ENCODE results near the gene BDH1. TPM values are rescaled to one million over a fixed set of nuclear protein-coding genes. Genes with fewer than 3 reads are reported as not detected.
A peak's percentile ranks its signal among the peaks of the same experiment; 100 is the strongest.

BDH1 gene
- total RNA-seq, 4 donors from 2014 or later, result 127 to 258 (median 197) TPM

GRCh38 chr3:197522881-197523441, 32.8 kb downstream of the BDH1 start:
- intact Hi-C loops (cut with DNase I; ENCODE audit: low total_unique reads), result no loop called here
- Histone ChIP-seq H3K36me3 (no peaks in the 10 kb centered on the region), H3K9me3 (no peaks in the 10 kb centered on the region), H3K27me3 (no peaks in the 10 kb centered on the region), H3K4me1 (peaks cover 20 to 36% (median 29%) of the 10 kb centered on the region in 4 donors), H3K4me3 (no peak overlapping the region), H3K27ac (peak overlapping the region; percentile 85 to 92 (median 86))
- 86 to 100% methylated on average over 1 to 5 of the region's 5 CpGs for WGBS, 2 donors (ENCODE audit: low coverage in 1 of 2)
- DNase-seq, result no peak
- no peak for TF ChIP-seq POLR2A (IDR thresholded peaks at IDR 0.05)
- TF ChIP-seq CTCF (IDR thresholded peaks at IDR 0.05), result no peak
- no peak for TF ChIP-seq POLR2AphosphoS5 (IDR thresholded peaks at IDR 0.05)
- TF ChIP-seq EP300 (IDR thresholded peaks at IDR 0.05; ENCODE audit: low read depth), result no peak
- in situ Hi-C loops (cut with MboI; ENCODE audit: low pct_ligation_motif_present in 1 of 4, low pct_unique_long_range_greater_than_20kb in 1 of 4, low sequenced_read_pairs in 3 of 4), result loop anchor here in 1 of 4 donors (25.0 kb wide), 1 partner anchor 261 kb away; no protein-coding TSS in a partner anchor

- in situ Hi-C loops (cut with MboI; ENCODE audit: low pct_ligation_motif_present in 1 of 4, low pct_unique_long_range_greater_than_20kb in 1 of 4, low sequenced_read_pairs in 3 of 4), result loop anchor here in 1 of 4 donors (25.0 kb wide), 1 partner anchor 260 kb away; no protein-coding TSS in a partner anchor
- peak overlapping the region; percentile 85 to 92 (median 86) for H3K27ac ChIP-seq
- WGBS, 2 donors (ENCODE audit: low coverage in 1 of 2), result 60 to 68% methylated on average over 2 to 13 of the region's 13 CpGs
These were observed 33.5 kb downstream of the BDH1 start for GRCh38 chr3:197522183-197522715.

GRCh38 chr3:197521277-197522182, 34.2 kb downstream of the BDH1 start:
- no peaks in the 10 kb centered on the region for H3K27me3 ChIP-seq
- no peak for DNase-seq
- no peaks in the 10 kb centered on the region for H3K9me3 ChIP-seq
- H3K27ac ChIP-seq, result peak overlapping the region; percentile 85 to 92 (median 86)
- intact Hi-C loops (cut with DNase I; ENCODE audit: low total_unique reads), result no loop called here
- no peaks in the 10 kb centered on the region for H3K36me3 ChIP-seq
- WGBS, 2 donors (ENCODE audit: low coverage in 1 of 2), result 67 to 83% methylated on average over 1 to 18 of the region's 18 CpGs
- TF ChIP-seq CTCF (IDR thresholded peaks at IDR 0.05), result no peak
- TF ChIP-seq EP300 (IDR thresholded peaks at IDR 0.05; ENCODE audit: low read depth), result no peak
- no peak for TF ChIP-seq POLR2A (IDR thresholded peaks at IDR 0.05)
- TF ChIP-seq POLR2AphosphoS5 (IDR thresholded peaks at IDR 0.05), result no peak
- H3K4me3 ChIP-seq, result no peak overlapping the region
- in situ Hi-C loops (cut with MboI; ENCODE audit: low pct_ligation_motif_present in 1 of 4, low pct_unique_long_range_greater_than_20kb in 1 of 4, low sequenced_read_pairs in 3 of 4), result loop anchor here in 1 of 4 donors (25.0 kb wide), 1 partner anchor 259 kb away; no protein-coding TSS in a partner anchor
- peaks cover 20 to 36% (median 31%) of the 10 kb centered on the region in 4 donors for H3K4me1 ChIP-seq

More at GRCh38 chr3:197522183-197522715, 33.5 kb downstream of the BDH1 start:
- no peak for TF ChIP-seq CTCF (IDR thresholded peaks at IDR 0.05)
- peak; percentile 20 to 79 (median 65) for TF ChIP-seq POLR2AphosphoS5 (IDR thresholded peaks at IDR 0.05)
- no peak for TF ChIP-seq POLR2A (IDR thresholded peaks at IDR 0.05)
- TF ChIP-seq EP300 (IDR thresholded peaks at IDR 0.05; ENCODE audit: low read depth), result no peak
- H3K27me3 ChIP-seq, result no peaks in the 10 kb centered on the region
- DNase-seq, result peak; percentile 90
- intact Hi-C loops (cut with DNase I; ENCODE audit: low total_unique reads), result no loop called here
- no peak overlapping the region for H3K4me3 ChIP-seq
- no peaks in the 10 kb centered on the region for H3K36me3 ChIP-seq
- no peaks in the 10 kb centered on the region for H3K9me3 ChIP-seq
- peaks cover 20 to 36% (median 29%) of the 10 kb centered on the region in 4 donors for H3K4me1 ChIP-seq
